Measurements from ENCODE around the gene ZNF180.
A peak's percentile ranks its signal among the peaks of the same experiment; 100 is the strongest.
"Not testable (repeated sequence)": the region's sequence is repeated elsewhere in the genome, so short reads cannot be mapped to it uniquely, and the experiment has no call there.

The ZNF180 gene

DNA sequence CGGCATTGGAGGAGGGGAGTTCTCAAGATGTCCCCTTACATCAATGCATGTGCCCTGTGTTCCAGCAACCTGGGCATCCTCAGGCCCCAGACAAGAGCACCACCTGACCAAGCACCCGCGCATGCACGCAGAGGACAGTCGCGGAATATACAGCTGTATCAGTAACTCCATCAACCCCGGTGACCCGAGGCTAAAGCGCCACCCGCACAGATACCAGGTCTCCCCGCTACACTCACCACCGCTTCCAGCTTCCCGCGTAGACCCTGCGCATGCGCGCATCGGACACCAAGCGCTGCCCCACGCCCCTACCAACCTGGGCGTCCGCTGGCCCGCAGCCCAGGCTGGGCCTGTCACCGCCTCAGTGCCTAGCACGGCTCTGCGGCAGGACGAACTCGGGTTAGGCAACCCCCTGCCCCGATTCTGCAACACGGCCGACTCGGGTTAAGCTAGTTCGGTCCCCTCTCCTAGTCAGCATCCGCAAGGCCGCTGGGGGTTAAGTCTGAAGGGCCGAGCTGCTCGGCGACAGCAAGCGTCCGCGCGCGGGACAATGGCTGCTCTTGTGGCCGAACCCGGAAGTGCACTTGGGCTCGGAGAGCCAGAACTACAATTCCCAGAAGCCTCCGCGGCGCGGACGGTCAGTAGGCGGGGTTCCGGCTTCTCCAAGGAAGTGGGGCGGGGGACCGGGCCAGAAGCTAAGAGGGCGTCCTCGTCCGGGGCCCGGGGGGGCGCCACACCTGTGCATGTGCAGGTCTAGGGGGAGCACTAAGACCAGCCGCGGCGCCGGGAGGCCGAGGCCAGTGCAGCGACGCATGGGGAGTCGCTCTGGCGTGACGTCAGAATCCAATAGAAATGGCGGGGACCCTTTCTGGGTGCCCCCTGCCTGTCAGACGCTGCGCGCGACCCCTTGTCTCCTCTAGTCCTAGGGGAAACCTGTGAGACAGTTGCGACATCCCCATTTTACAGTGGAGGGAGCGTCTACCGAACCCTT, at the start of gene ZNF180:
Gene ZNF180, minus strand, starts transcription at position 561 of the 988 bp plus-strand sequence. CDS start 3,188 bp downstream, outside the sequence.
- peak; percentile 67 for TF ChIP-seq POLR2A (IDR thresholded peaks at IDR 0.05; ENCODE audit: low read depth, low read length)
- DNase-seq (ENCODE audit: insufficient read length, low spot score) = peak; percentile 96
- FAIRE-seq = peak; percentile 66

GRCh38 chr19:44549507-44549906, 49.2 kb upstream of the ZNF180 start:
- FAIRE-seq (no peak), DNase-seq (ENCODE audit: insufficient read length, low spot score) (no peak)
- TF ChIP-seq POLR2A (IDR thresholded peaks at IDR 0.05; ENCODE audit: low read depth, low read length) = no peak

GRCh38 chr19:44548736-44549135, 48.4 kb upstream of the ZNF180 start:
- peak; percentile 34 for DNase-seq (ENCODE audit: insufficient read length, low spot score)

DNA sequence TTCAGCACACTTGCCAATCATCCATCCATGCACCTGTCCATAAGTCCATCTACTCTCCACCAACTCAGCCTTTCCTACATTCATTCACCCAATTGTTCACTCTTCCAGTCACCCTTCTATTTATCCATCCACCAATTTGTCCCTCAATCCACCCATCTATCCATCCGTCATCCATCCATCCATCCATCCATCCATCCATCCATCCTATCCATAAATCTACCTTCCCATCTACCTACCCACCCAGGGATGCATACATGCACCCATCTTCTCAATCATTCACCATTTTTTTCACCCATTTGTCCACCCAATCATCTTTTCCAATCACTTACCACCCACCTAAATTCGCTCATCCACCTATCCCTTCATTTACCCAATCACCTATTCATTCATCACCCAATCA, 43.7 kb upstream of the ZNF180 start:
- FAIRE-seq (no peak), DNase-seq (ENCODE audit: insufficient read length, low spot score) (no peak)
- TF ChIP-seq POLR2A (IDR thresholded peaks at IDR 0.05; ENCODE audit: low read depth, low read length) = no peak

More at GRCh38 chr19:44548736-44549135, 48.4 kb upstream of the ZNF180 start:
- FAIRE-seq = no peak
- TF ChIP-seq POLR2A (IDR thresholded peaks at IDR 0.05; ENCODE audit: low read depth, low read length) = no peak

DNA sequence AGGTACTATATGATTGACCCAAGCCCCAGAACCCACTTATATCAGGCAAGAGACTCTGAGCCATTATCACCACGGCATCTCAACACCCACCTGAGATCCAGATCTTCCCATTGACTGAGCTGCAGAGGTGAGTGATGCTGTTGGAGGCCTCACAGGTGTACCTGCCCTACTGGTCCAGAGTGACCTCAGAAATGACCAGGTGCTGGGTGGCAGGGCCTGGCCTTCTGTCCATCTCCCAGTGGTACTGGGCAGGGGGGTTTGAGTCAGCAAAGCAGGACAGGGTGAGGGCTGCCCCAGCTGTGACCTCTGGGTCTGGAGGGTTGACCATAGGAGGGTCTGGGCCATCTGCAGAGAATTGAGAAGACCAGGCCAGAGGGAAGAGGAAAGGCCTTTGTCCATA, 42.3 kb upstream of the ZNF180 start:
- DNase-seq (ENCODE audit: insufficient read length, low spot score) (no peak), FAIRE-seq (no peak)
- TF ChIP-seq POLR2A (IDR thresholded peaks at IDR 0.05; ENCODE audit: low read depth, low read length) = no peak

GRCh38 chr19:44540736-44541135, 40.4 kb upstream of the ZNF180 start:
- no peak for DNase-seq (ENCODE audit: insufficient read length, low spot score)
- no peak for FAIRE-seq
- TF ChIP-seq POLR2A (IDR thresholded peaks at IDR 0.05; ENCODE audit: low read depth, low read length) = no peak

GRCh38 chr19:44539991-44540390, 39.7 kb upstream of the ZNF180 start:
- no peak for TF ChIP-seq POLR2A (IDR thresholded peaks at IDR 0.05; ENCODE audit: low read depth, low read length)
- DNase-seq (ENCODE audit: insufficient read length, low spot score) = no peak
- no peak for FAIRE-seq

GRCh38 chr19:44539236-44539826, 39.0 kb upstream of the ZNF180 start:
- FAIRE-seq (no peak), DNase-seq (ENCODE audit: insufficient read length, low spot score) (no peak)
- TF ChIP-seq POLR2A (IDR thresholded peaks at IDR 0.05; ENCODE audit: low read depth, low read length) = no peak

- FAIRE-seq; DNase-seq (ENCODE audit: insufficient read length, low spot score): not testable (repeated sequence)
Measured at GRCh38 chr19:44535361-44535760, 35.0 kb upstream of the ZNF180 start.

DNA sequence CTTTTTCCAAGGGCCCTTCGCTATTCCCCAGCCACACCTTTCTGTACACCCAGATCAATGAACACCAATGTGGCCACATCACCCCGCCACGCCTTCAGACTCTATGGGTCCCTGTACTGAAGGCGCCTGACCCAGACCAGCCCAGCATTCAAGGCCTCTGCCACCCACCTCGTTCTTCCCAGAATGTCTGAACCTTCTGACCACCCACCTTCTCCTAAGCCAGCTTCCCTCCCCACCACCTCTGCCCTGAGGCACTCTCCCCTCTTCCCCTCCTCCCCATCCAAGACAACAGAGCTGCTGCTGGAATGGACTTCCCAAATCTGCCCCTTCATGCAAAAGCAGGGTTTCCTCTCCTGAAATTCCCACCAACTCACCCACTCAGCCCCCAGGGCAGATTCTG, 32.5 kb upstream of the ZNF180 start:
- no peak for FAIRE-seq
- TF ChIP-seq POLR2A (IDR thresholded peaks at IDR 0.05; ENCODE audit: low read depth, low read length) = no peak
- DNase-seq (ENCODE audit: insufficient read length, low spot score) = no peak

- FAIRE-seq = no peak
- DNase-seq (ENCODE audit: insufficient read length, low spot score) = no peak
- no peak for TF ChIP-seq POLR2A (IDR thresholded peaks at IDR 0.05; ENCODE audit: low read depth, low read length)
Measured at GRCh38 chr19:44530777-44531176, 30.5 kb upstream of the ZNF180 start.

GRCh38 chr19:44529536-44529935, 29.2 kb upstream of the ZNF180 start, which contains the start of gene CEACAM20:
CEACAM20 (minus strand) TSS chr19:44529675; CDS start chr19:44529509, 166 bp downstream.
- no peak for DNase-seq (ENCODE audit: insufficient read length, low spot score)
- no peak for TF ChIP-seq POLR2A (IDR thresholded peaks at IDR 0.05; ENCODE audit: low read depth, low read length)
- no peak for FAIRE-seq

- FAIRE-seq = no peak
- no peak for TF ChIP-seq POLR2A (IDR thresholded peaks at IDR 0.05; ENCODE audit: low read depth, low read length)
Measured at GRCh38 chr19:44527554-44527953, 27.2 kb upstream of the ZNF180 start.

DNA sequence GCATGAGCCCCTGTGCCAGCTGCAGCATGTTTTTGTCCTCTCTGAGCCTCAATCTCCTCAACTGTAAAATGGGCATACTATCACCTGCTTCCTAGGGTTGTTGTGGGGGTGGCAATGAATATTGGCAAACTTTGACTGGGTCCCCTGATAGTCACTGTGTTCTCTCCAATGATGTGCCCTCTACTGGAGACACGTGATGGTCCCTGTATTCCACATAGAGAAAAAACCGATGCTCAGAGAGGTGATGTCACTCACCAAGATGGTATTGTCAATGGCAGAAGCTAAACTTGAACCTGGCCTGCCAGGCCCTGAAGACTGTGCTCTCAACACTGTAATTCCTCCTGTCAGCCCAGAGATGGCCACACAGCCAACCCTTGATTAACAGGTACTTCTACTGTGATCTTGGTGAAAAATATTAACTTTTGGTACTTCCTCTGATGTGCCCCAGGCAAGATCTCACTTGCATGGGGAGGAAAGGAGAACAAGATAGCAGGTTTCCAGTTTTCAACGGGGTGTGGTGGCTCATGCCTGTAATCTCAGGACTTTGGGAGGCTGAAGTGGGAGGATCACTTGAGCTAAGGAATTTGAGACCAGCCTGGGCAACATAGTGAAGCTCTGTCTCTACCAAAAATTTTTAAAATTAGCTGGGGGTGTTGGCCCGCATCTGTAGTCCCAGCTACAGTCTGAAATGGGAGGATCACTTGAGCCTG, 25.6 kb upstream of the ZNF180 start:
- FAIRE-seq = no peak
- TF ChIP-seq POLR2A (IDR thresholded peaks at IDR 0.05; ENCODE audit: low read depth, low read length) = no peak
- DNase-seq (ENCODE audit: insufficient read length, low spot score) = no peak

More at GRCh38 chr19:44527554-44527953, 27.2 kb upstream of the ZNF180 start:
- no peak for DNase-seq (ENCODE audit: insufficient read length, low spot score)
